Measurements from ENCODE around the gene LUZP4. TPM values are rescaled to one million over a fixed set of nuclear protein-coding genes. Genes with fewer than 3 reads are reported as not detected.

LUZP4 gene, protein sequence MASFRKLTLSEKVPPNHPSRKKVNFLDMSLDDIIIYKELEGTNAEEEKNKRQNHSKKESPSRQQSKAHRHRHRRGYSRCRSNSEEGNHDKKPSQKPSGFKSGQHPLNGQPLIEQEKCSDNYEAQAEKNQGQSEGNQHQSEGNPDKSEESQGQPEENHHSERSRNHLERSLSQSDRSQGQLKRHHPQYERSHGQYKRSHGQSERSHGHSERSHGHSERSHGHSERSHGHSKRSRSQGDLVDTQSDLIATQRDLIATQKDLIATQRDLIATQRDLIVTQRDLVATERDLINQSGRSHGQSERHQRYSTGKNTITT
- not detected for polyA plus RNA-seq (ENCODE audit: low read depth in 6 of 6)

DNA sequence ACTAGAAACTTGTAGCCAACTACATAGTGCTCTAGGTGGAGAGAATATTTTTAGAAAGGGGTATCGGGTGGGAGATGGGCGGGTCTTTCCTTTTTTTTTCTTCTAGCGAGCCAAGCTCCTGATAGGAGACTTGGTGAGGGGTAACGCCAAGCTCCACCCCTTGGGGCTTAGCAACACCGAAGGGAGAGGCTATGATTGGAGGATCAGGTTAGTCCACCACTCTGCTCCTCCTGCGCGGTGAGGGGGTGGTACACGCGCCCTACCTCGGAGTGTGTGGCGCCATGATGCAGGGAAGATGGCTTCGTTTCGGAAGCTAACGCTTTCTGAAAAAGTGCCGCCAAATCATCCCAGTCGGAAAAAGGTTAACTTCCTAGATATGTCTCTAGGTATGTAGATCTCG is at the start of gene LUZP4:
Gene LUZP4 (plus strand): TSS at position 251 of the 400 bp plus-strand sequence. CDS start 45 bp downstream, at position 296.
- H3K27ac Mint-ChIP-seq: no peak within 1 kb of the TSS
- H3K9me3 Mint-ChIP-seq: peaks cover 0 to 13% (median 6%) of the 10 kb centered on the region in 7 donors
- DNase-seq (no peak), ATAC-seq (ENCODE audit: low read depth in 2 of 2) (no peak)
- H3K36me3 Mint-ChIP-seq: peaks cover 0 to 8% of the 10 kb centered on the region in 2 donors
- H3K27me3 Mint-ChIP-seq: no peaks in the 10 kb centered on the region
- no peaks in the 10 kb centered on the region for H3K4me1 Mint-ChIP-seq
- H3K4me3 Mint-ChIP-seq: no peak within 1 kb of the TSS

DNA sequence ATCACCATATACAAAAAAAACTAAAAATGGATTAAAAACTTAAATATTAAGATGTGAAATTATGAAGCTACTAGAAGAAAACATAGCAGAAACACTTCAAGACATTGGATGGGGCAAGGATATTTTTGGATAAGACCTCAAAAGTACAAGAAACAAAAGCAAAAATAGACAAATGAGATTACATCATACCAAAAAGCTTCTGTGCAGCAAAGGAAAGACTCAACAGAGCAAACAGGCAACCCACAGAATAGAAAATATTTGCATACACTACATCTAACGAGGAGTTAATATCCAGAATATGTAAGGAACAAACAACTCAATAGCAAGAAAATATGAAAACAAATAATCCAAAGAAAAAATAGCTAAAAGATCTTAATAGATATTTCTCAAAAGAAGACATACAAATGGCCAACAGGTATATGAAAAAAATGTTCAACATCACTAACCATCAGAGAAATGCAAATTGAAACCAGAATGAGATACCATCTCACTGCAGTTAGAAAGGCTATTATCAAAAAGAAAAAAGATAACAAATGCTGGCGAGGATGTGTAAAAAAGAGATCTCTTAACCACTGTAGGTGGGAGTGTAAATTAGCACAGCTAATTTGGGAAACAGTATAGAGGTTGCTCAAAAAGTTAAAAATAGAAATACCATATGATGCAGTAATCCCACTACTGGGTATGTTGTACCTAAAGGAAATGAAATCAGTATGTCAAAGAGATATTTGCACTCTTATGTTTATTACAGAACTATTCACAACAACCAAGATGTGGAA is 37.9 kb upstream of the LUZP4 start:
- H3K4me3 Mint-ChIP-seq: no peak overlapping the region
- no peak for ATAC-seq (ENCODE audit: low read depth in 2 of 2)

DNA sequence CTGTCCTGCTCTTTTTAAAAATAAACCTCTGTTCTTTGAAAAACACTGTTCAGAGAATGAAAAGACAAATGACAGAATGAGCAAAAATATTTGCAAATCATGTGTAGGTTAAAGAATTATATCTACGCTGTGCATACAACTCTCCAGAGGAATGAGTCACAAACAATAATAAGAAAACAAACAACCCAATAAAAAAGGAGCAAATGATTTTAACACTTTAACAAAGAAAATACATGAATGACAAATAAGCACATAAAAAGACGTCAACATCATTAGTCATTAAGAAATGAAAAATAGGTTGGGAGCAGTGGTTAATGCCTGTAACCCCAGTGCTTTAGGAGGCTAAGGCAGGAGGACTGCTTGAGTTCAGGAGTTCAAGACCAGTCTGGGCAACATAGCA is 34.5 kb upstream of the LUZP4 start:
- DNase-seq: no peak
- H3K36me3 Mint-ChIP-seq: no peaks in the 10 kb centered on the region
- no peak overlapping the region for H3K27ac Mint-ChIP-seq
- H3K27me3 Mint-ChIP-seq: no peaks in the 10 kb centered on the region
- peaks cover 0 to 3% (median 0%) of the 10 kb centered on the region in 7 donors for H3K9me3 Mint-ChIP-seq
- no peaks in the 10 kb centered on the region for H3K4me1 Mint-ChIP-seq
- ATAC-seq (ENCODE audit: low read depth in 2 of 2): no peak
- no peak overlapping the region for H3K4me3 Mint-ChIP-seq

More for the DNA sequence above, 37.9 kb upstream of the LUZP4 start:
- H3K27me3 Mint-ChIP-seq: no peaks in the 10 kb centered on the region
- peak overlapping the region in 1 of 6 donors; percentile 19 for H3K27ac Mint-ChIP-seq
- H3K9me3 Mint-ChIP-seq: peaks cover 0 to 4% (median 0%) of the 10 kb centered on the region in 7 donors
- no peaks in the 10 kb centered on the region for H3K4me1 Mint-ChIP-seq
- no peak for DNase-seq
- H3K36me3 Mint-ChIP-seq: no peaks in the 10 kb centered on the region

DNA sequence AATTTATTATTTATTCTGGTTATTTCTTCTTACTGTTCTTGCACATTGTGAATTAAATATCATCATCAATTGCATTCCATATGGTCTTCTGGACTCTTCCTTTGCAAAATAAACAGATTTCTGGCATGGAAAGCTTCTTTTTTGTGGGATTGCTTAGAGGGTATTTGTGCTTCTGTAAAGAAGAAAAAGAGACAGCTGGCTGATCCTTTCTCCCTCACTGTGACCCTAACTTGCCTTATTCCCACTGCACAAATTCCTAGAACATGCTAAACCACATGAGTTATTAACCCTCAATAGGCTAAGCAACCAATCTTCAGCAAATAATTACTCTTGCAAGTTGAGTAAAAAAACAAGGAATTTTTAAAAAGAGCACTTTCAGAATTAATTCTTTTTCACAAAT is 31.8 kb upstream of the LUZP4 start:
- H3K27ac Mint-ChIP-seq: no peak overlapping the region
- ATAC-seq (ENCODE audit: low read depth in 2 of 2) (no peak), DNase-seq (no peak)
- no peaks in the 10 kb centered on the region for H3K4me1 Mint-ChIP-seq
- no peak overlapping the region for H3K4me3 Mint-ChIP-seq
- H3K27me3 Mint-ChIP-seq: peaks cover 0 to 5% (median 0%) of the 10 kb centered on the region in 3 donors
- H3K9me3 Mint-ChIP-seq: peaks cover 0 to 8% (median 0%) of the 10 kb centered on the region in 7 donors
- H3K36me3 Mint-ChIP-seq: no peaks in the 10 kb centered on the region

DNA sequence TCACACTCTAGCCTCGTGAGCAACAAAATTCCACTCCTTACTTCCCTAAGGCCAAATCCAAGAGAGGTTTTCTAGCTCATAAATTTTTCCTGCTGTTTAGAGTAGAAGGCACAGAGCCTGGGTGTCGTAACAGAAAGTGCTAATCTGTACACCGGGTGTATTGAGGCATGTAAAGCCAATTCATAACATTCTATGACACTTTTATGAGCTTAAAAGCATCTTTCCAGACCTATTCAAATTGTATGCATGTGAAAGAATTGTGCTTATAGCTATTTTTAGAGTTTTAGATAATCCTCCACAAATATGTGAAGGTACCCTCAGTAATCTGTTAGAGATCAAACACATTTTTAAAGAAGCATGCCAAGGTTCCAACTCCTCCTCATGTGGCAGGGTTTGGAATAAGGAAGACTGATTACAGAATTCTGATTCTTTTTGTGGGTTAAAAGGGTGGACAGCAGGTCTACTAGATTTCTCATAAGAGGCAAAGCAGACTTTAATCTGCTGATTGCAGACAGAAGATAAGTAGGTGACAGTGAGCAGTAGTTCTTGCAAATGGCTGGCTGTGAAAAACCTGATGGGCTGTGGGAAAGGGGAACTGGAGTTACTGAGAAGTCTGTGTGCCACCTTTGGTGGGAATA is 30.2 kb upstream of the LUZP4 start:
- H3K4me1 Mint-ChIP-seq: no peaks in the 10 kb centered on the region
- peaks cover 0 to 8% (median 0%) of the 10 kb centered on the region in 7 donors for H3K9me3 Mint-ChIP-seq
- no peaks in the 10 kb centered on the region for H3K36me3 Mint-ChIP-seq
- no peak for ATAC-seq (ENCODE audit: low read depth in 2 of 2)
- H3K27ac Mint-ChIP-seq: no peak overlapping the region
- DNase-seq: no peak
- peaks cover 0 to 5% (median 0%) of the 10 kb centered on the region in 3 donors for H3K27me3 Mint-ChIP-seq
- H3K4me3 Mint-ChIP-seq: no peak overlapping the region

DNA sequence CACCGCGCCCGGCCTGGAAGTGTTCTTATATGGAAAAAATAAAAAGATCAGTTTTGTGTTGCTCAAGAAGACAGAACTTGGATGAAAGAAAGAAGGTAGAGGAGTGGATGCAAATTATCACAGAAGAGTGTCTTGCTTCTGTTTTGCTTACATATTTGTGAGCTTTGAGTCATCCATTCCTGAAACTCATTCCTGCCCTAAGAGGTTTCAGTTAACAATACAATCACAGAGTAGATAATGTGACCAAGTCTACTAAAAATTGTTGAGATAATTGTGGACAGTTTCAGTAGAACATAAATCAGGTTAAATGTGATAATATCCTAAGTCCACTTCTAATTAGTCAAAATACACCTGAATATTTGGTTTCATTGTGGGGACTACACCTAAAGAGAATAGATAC is 29.2 kb upstream of the LUZP4 start:
- ATAC-seq (ENCODE audit: low read depth in 2 of 2) (no peak), DNase-seq (no peak)
- Mint-ChIP-seq H3K4me3 (peak overlapping the region in 1 of 8 donors; percentile 22), H3K27me3 (peaks cover 0 to 5% (median 0%) of the 10 kb centered on the region in 3 donors), H3K36me3 (no peaks in the 10 kb centered on the region), H3K4me1 (no peaks in the 10 kb centered on the region), H3K27ac (no peak overlapping the region), H3K9me3 (peaks cover 0 to 8% (median 0%) of the 10 kb centered on the region in 7 donors)

DNA sequence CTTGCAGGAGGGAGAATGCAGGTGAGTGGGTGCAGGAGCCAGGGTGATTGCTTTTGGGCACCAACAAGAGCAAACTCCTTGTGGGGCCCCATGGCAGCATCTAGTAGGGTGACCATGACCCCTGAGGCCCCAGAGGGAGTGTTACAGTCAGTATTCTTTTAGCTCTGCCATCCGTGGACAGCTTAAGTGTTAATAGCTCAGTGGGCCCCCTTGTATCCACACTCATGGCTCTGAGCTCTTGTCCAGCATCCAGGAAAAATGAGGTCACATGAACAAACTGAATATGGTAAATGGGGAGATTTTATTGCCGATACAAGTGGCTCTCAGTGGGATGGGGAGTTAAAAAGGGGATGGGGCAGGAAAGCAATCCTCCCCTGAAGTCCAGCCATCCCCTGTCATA is 28.4 kb upstream of the LUZP4 start:
- peaks cover 0 to 8% (median 0%) of the 10 kb centered on the region in 7 donors for H3K9me3 Mint-ChIP-seq
- H3K27ac Mint-ChIP-seq: peak overlapping the region in 1 of 6 donors; percentile 53
- H3K4me3 Mint-ChIP-seq: no peak overlapping the region
- no peak for ATAC-seq (ENCODE audit: low read depth in 2 of 2)
- H3K27me3 Mint-ChIP-seq: peaks cover 0 to 5% (median 0%) of the 10 kb centered on the region in 3 donors
- H3K4me1 Mint-ChIP-seq: no peaks in the 10 kb centered on the region
- no peaks in the 10 kb centered on the region for H3K36me3 Mint-ChIP-seq
- DNase-seq: no peak

DNA sequence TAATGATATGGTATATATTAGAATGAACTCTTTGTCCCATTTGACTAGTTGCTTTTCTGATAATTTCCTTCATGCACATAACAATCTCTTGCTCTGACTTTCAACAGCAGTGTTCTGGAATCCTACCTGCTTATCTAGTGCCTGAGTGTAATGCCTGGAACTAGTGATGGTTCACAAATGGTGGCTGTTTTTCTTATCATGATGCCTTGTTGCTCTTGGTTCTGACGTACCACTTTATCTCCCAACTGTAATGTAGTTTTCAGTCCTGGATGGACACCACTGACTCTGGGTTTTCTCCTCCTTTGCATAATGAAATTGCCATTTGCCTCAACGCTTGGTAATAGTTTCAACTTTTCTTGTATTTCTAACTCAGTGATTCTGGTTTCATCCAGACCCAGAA is 25.5 kb upstream of the LUZP4 start:
- ATAC-seq (ENCODE audit: low read depth in 2 of 2) (no peak), DNase-seq (no peak)
- peaks cover 0 to 5% (median 0%) of the 10 kb centered on the region in 3 donors for H3K27me3 Mint-ChIP-seq
- no peak overlapping the region for H3K4me3 Mint-ChIP-seq
- H3K36me3 Mint-ChIP-seq: no peaks in the 10 kb centered on the region
- H3K27ac Mint-ChIP-seq: no peak overlapping the region
- peaks cover 0 to 9% (median 0%) of the 10 kb centered on the region in 7 donors for H3K9me3 Mint-ChIP-seq
- H3K4me1 Mint-ChIP-seq: no peaks in the 10 kb centered on the region

DNA sequence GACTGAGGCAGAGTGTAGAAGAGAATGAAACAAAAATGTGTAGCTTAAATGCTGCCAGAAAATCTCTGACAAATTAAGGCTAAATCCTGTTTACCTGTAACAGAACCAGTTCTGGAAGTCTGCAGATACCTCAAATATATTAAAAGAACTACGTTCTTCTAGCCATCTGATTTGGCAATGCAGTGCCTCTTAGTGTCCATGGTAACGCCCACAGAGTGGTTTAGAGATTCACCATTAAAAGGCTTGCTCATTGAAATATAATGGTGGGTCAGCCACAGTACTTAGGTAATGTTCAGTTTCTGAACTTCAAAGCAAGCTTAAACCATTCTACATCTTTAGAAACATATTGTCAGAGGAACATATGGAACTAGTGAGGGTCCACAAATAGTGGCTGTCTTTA is 23.2 kb upstream of the LUZP4 start:
- Mint-ChIP-seq H3K4me3 (no peak overlapping the region), H3K4me1 (no peaks in the 10 kb centered on the region), H3K27me3 (peaks cover 0 to 5% (median 0%) of the 10 kb centered on the region in 3 donors), H3K27ac (no peak overlapping the region), H3K36me3 (no peaks in the 10 kb centered on the region), H3K9me3 (peaks cover 0 to 9% (median 0%) of the 10 kb centered on the region in 7 donors)
- ATAC-seq (ENCODE audit: low read depth in 2 of 2) (no peak), DNase-seq (no peak)

DNA sequence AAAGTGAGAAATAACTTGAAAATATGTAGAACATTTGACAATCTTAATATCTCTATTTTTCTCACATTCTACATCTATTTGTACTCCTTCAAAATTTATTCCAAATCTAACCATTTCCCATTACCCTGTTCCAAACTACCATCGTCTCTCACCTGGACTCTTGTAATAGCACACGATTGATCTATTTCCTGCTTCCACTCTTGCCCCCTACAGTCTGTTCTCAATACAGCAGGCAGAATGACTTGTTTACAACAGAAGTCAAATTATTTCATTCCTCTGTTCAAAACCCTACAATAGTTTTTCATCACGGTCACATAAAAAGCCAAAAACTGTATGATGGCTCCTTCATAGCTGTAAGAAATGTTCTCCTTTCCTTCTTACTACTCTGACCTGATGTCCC is 21.1 kb upstream of the LUZP4 start:
- Mint-ChIP-seq H3K9me3 (peaks cover 0 to 4% (median 0%) of the 10 kb centered on the region in 7 donors), H3K27ac (no peak overlapping the region), H3K27me3 (no peaks in the 10 kb centered on the region), H3K4me1 (no peaks in the 10 kb centered on the region), H3K4me3 (no peak overlapping the region), H3K36me3 (no peaks in the 10 kb centered on the region)
- ATAC-seq (ENCODE audit: low read depth in 2 of 2) (no peak), DNase-seq (no peak)

DNA sequence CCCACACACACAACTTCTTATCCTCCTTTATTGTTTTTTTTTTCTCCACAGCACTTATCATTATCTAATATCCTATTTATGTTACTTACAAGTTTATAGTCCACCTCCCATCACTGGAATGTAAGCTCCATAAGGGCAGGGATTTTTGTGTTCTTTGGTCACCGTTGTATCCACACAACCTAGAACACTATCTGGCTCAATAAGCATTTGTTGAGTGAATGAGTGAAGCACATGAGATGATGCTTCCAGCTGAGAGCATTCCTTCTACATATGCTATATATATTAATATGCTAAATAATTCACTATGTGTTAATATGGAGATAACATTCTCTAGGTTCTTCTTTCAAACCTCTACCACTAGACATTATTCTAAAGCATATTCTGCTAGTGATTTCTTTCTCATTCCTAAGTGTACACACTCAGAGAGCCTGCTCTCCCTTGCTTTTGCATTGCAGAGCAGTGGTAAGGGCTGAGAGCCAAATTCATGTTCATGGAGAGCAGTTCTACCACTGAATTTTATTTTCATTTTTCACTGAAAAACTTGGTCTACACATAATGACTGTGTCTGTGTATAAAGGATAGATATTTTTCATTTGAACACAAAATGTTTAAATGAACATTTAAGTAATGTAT is 20.3 kb upstream of the LUZP4 start:
- Mint-ChIP-seq H3K4me3 (no peak overlapping the region), H3K36me3 (no peaks in the 10 kb centered on the region), H3K27ac (no peak overlapping the region), H3K4me1 (no peaks in the 10 kb centered on the region), H3K27me3 (no peaks in the 10 kb centered on the region), H3K9me3 (peaks cover 0 to 4% (median 0%) of the 10 kb centered on the region in 7 donors)
- DNase-seq (no peak), ATAC-seq (ENCODE audit: low read depth in 2 of 2) (no peak)

DNA sequence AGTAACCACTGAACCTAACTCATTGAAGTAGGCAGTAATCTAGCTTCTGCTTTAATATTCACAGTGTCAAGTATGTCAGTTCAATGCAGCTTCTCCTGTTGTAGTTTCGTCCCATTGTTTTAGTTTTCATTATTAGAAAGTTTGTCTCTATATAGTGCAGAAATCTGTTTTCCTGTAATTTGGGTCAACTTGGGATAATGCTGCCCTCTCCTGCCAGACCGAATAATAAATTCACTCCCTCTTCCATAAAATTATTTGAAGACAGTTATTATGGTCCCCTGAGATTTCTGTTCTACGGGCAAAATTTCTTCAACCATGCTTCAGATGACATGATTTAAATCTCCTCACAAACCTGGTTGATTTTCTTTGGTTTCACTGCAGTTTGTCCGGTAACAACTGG is 4.6 kb upstream of the LUZP4 start:
- Mint-ChIP-seq H3K4me3 (no peak overlapping the region), H3K27ac (no peak overlapping the region), H3K27me3 (no peaks in the 10 kb centered on the region), H3K4me1 (no peaks in the 10 kb centered on the region), H3K9me3 (peaks cover 0 to 9% (median 3%) of the 10 kb centered on the region in 7 donors), H3K36me3 (no peaks in the 10 kb centered on the region)
- ATAC-seq (ENCODE audit: low read depth in 2 of 2) (no peak), DNase-seq (no peak)

DNA sequence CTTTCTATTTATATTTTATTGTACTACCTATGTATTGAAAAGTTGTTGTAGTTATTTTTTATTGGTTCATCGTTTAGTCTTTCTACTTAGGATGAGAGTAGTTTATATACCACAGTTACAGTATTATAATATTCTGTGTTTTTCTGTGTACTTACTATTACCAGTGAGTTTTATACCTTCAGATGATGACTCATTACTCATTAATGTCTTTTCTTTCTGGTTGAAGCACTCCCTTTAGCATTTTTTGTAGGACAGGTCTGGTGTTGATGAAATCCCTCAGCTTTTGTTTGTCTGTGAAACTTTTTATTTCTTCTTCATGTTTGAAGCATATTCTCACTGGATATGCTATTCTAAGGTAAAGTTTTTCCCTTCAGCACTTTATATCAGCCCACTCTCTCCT is 7.7 kb downstream of the LUZP4 start:
- Mint-ChIP-seq H3K27ac (no peak overlapping the region), H3K36me3 (no peaks in the 10 kb centered on the region), H3K4me3 (no peak overlapping the region), H3K27me3 (no peaks in the 10 kb centered on the region), H3K4me1 (no peaks in the 10 kb centered on the region), H3K9me3 (peaks cover 0 to 3% (median 0%) of the 10 kb centered on the region in 7 donors)
- ATAC-seq (ENCODE audit: low read depth in 2 of 2): no peak
- DNase-seq: no peak

All from naive B cell (primary cell).